Adrenal gland (tissue), 5 donors: Measurements from ENCODE around the gene C19orf73.

ENCODE experiments used
- CTCF ChIP-seq, 6 experiments: fragments of 450-650 bp in 4 of 6; fragments of 200-600 bp in 2 of 6; sonication (generic) in 1 of 6; IDR thresholded peaks; 1 replicate in 5 of 6; 2 replicates in 1 of 6; pipeline versions ENCODE4 v1.5.1 to v1.8.0; 2016 to 2021; ENCODE audit warnings: antibody characterized with exemption in 6 of 6, mild to moderate bottlenecking in 2 of 6, moderate library complexity in 1 of 6
- POLR2A ChIP-seq, 2 donors: fragments of 450-650 bp; IDR thresholded peaks; one replicate each; pipeline ENCODE4 v1.6.1; 2017; ENCODE audit warnings: antibody characterized with exemption in 2 of 2, mild to moderate bottlenecking in 2 of 2, moderate library complexity in 1 of 2
- donor health status: DM: no; HTN: no; CAD: no.

- TF ChIP-seq CTCF (IDR thresholded peaks at IDR 0.05): no peak
- TF ChIP-seq POLR2A (IDR thresholded peaks at IDR 0.05): no peak
Measured at GRCh38 chr19:49071860-49072547, 46.9 kb downstream of the C19orf73 start.
